ENCODE data around the gene STPG1.

- TF ChIP-seq POLR2A (IDR thresholded peaks at IDR 0.05; ENCODE audit: low read depth) = no peak
- TF ChIP-seq POLR2AphosphoS5 (IDR thresholded peaks at IDR 0.05) = no peak
- no peak for TF ChIP-seq EP300 (IDR thresholded peaks at IDR 0.05)
- TF ChIP-seq, protein P1, sequence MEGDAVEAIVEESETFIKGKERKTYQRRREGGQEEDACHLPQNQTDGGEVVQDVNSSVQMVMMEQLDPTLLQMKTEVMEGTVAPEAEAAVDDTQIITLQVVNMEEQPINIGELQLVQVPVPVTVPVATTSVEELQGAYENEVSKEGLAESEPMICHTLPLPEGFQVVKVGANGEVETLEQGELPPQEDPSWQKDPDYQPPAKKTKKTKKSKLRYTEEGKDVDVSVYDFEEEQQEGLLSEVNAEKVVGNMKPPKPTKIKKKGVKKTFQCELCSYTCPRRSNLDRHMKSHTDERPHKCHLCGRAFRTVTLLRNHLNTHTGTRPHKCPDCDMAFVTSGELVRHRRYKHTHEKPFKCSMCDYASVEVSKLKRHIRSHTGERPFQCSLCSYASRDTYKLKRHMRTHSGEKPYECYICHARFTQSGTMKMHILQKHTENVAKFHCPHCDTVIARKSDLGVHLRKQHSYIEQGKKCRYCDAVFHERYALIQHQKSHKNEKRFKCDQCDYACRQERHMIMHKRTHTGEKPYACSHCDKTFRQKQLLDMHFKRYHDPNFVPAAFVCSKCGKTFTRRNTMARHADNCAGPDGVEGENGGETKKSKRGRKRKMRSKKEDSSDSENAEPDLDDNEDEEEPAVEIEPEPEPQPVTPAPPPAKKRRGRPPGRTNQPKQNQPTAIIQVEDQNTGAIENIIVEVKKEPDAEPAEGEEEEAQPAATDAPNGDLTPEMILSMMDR (IDR thresholded peaks at IDR 0.05) = no peak
Observed at GRCh38 chr1:24369801-24370200, 43.8 kb downstream of the STPG1 start.
